ENCODE data around the gene NCOR1. TPM values are rescaled to one million over a fixed set of nuclear protein-coding genes. Genes with fewer than 3 reads are reported as not detected.

Gene NCOR1
- total and polyA plus RNA-seq, 2 of the 13 experiments (the other 11 are each of a cell fraction or from before 2014, with no cell fraction given) = 57.0 to 71.7 TPM

GRCh38 chr17:16212793-16213192, 2.5 kb downstream of the NCOR1 start:
- H3K36me3 ChIP-seq (replicated peaks in 1 of 2; ENCODE audit: control insufficient read depth in 1 of 2, insufficient read depth in 2 of 2, low read length in 2 of 2) = no peaks in the 10 kb centered on the region
- peaks cover 87% of the 10 kb centered on the region for H3K79me2 ChIP-seq (ENCODE audit: insufficient read depth, low read length)
- intact Hi-C loops (cut with micrococcal nuclease; ENCODE audit: unreplicated experiment) (no loop called here), in situ Hi-C loops (cut with HindIII; ENCODE audit: extremely low pct_ligation_motif_present, low pct_unique_long_range_greater_than_20kb) (no loop called here)
- peak overlapping the region; percentile 17 for H3K27ac ChIP-seq (ENCODE audit: extremely low read length, insufficient read depth, low read length)
- WGBS (ENCODE audit: low lambda C conversion rate) = 18% methylated on average over 6 of the region's 6 CpGs
- H2AFZ ChIP-seq (ENCODE audit: low read length) = no peak overlapping the region
- CTCF ChIA-PET (ENCODE audit: low intra/inter-chr PET ratio, low total read pairs) = no interaction called here
- 0 out of 2 replicates have a peak overlapping the region, but pooled peaks have one; percentile 23 for H3K9ac ChIP-seq (ENCODE audit: insufficient read depth, low read depth, low read length)
- ATAC-seq = no peak
- no peak for FAIRE-seq
- H4K20me1 ChIP-seq (ENCODE audit: insufficient read depth, low read length) = peaks cover 23% of the 10 kb centered on the region; the same call in 1 of the 2 replicates
- peak; percentile 10 for DNase-seq (ENCODE audit: low spot score)
- H3K4me3 ChIP-seq (replicated peaks in 1 of 3; ENCODE audit: insufficient read depth in 1 of 3, low read depth in 2 of 3, low read length in 3 of 3) = peak overlapping the region; percentile 84 to 91 (median 88); a peak in 5 of 6 replicates
- H3K9me3 ChIP-seq (ENCODE audit: low read length) = no peaks in the 10 kb centered on the region
- no peaks in the 10 kb centered on the region; a peak in 1 of 5 replicates for H3K27me3 ChIP-seq (ENCODE audit: control insufficient read depth in 1 of 2, insufficient read depth in 2 of 2, low read length in 2 of 2)
- peak overlapping the region; percentile 82 for H3K4me2 ChIP-seq (ENCODE audit: low read depth, low read length)
- peaks cover 28% of the 10 kb centered on the region for H3K4me1 ChIP-seq (ENCODE audit: insufficient read depth, low read length)
- no TSS peak for BruUV-seq (replicated peaks)
- POLR2A ChIA-PET = interaction anchor here (1.2 to 6.3 kb wide), 2 partner anchors 75 to 85 kb away, joined by 4 to 77 read pairs; no protein-coding TSS in a partner anchor
- no peak for TF ChIP-seq ISL2 (CRISPR knock-in tag; IDR thresholded peaks at IDR 0.05)
- TF ChIP-seq ARNT (IDR thresholded peaks at IDR 0.05) = no peak
- TF ChIP-seq YEATS4 (CRISPR knock-in tag; IDR thresholded peaks at IDR 0.05; ENCODE audit: borderline replicate concordance) = no peak
- TF ChIP-seq ZKSCAN5 (CRISPR knock-in tag; IDR thresholded peaks at IDR 0.05) = no peak
- no peak for TF ChIP-seq ZNF383 (CRISPR knock-in tag; IDR thresholded peaks at IDR 0.05; ENCODE audit: borderline replicate concordance)
- TF ChIP-seq ESRRA (CRISPR knock-in tag; IDR thresholded peaks at IDR 0.05; ENCODE audit: low read depth) = no peak
- TF ChIP-seq RERE (CRISPR knock-in tag; IDR thresholded peaks at IDR 0.05; ENCODE audit: low read depth) = no peak
- TF ChIP-seq GATAD2A (CRISPR knock-in tag; IDR thresholded peaks at IDR 0.05) = peak; percentile 37; the same call in 1 of the 2 replicates
- no peak for TF ChIP-seq ZNF761 (CRISPR knock-in tag; conservative IDR thresholded peaks at IDR 0.05)
- TF ChIP-seq RCOR2 (CRISPR knock-in tag; IDR thresholded peaks at IDR 0.05) = peak; percentile 29; the same call in 1 of the 2 replicates
- peak; percentile 55; the same call in 1 of the 2 replicates for TF ChIP-seq HNF4A (CRISPR knock-in tag; IDR thresholded peaks at IDR 0.05)
- no peak for TF ChIP-seq ZNF235 (CRISPR knock-in tag; IDR thresholded peaks at IDR 0.05; ENCODE audit: borderline replicate concordance)
- TF ChIP-seq ZNF280D (CRISPR knock-in tag; IDR thresholded peaks at IDR 0.05) = no peak
- no peak for TF ChIP-seq ZNF792 (CRISPR knock-in tag; IDR thresholded peaks at IDR 0.05)
- 0 out of 2 replicates have a peak, but pooled peaks have one; percentile 10 for TF ChIP-seq RARA (CRISPR knock-in tag; IDR thresholded peaks at IDR 0.05)
- TF ChIP-seq ZKSCAN1 (IDR thresholded peaks at IDR 0.05; ENCODE audit: low read length) = no peak
- peak; percentile 41; the same call in 1 of the 2 replicates for TF ChIP-seq HNF4G (IDR thresholded peaks at IDR 0.05; ENCODE audit: borderline replicate concordance, low read depth, low read length)
- TF ChIP-seq HNF4G (CRISPR knock-in tag; IDR thresholded peaks at IDR 0.05; ENCODE audit: borderline replicate concordance, low read depth) = no peak
- no peak for TF ChIP-seq ZNF557 (CRISPR knock-in tag; IDR thresholded peaks at IDR 0.05)
